Neural cell (in vitro differentiated cells): ENCODE measurements around the gene JOSD2. TPM values are rescaled to one million over a fixed set of nuclear protein-coding genes. Genes with fewer than 3 reads are reported as not detected.

Experiments used
- H2AFZ ChIP-seq: fragments of 200-600, 300-800 bp; sonication (generic), shearing (Covaris generic); 2 replicates; pipeline ENCODE4 v1.6.0; 2014; ENCODE audit warnings: low read depth, mild to moderate bottlenecking, antibody characterized with exemption, low read length, moderate library complexity
- H3F3A ChIP-seq: fragments of 200-600 bp; shearing (Covaris generic); 2 replicates; pipeline ENCODE4 v1.6.1; 2016; ENCODE audit warnings: mild to moderate bottlenecking, moderate library complexity, mixed read lengths, antibody characterized with exemption, low read length; ENCODE audit not compliant: insufficient read depth, poor library complexity, severe bottlenecking
- H3K27ac ChIP-seq: fragments of 200-600, 300-800 bp; sonication (generic), shearing (Covaris generic); 2 replicates; pipeline ENCODE4 v1.5.1; 2014; ENCODE audit warnings: mild to moderate bottlenecking, low read length, moderate library complexity
- H3K27me3 ChIP-seq: fragments of 300-800, 200-600 bp; sonication (generic), shearing (Covaris generic); 2 replicates; pipeline ENCODE4 v1.6.0; 2014; ENCODE audit warnings: mild to moderate bottlenecking, low read depth, low read length, moderate library complexity; ENCODE audit not compliant: insufficient read depth
- H3K36me3 ChIP-seq: fragments of 300-800, 200-600 bp; sonication (generic), shearing (Covaris generic); 2 replicates; pipeline ENCODE4 v1.5.1; 2014; ENCODE audit warnings: mild to moderate bottlenecking, antibody characterized with exemption, low read length, moderate library complexity; ENCODE audit not compliant: insufficient read depth
- H3K4me2 ChIP-seq: fragments of 300-800, 200-600 bp; sonication (generic), shearing (Covaris generic); 2 replicates; pipeline ENCODE4 v1.6.0; 2014; ENCODE audit warnings: mild to moderate bottlenecking, low read length
- H3K4me3 ChIP-seq: fragments of 300-800, 200-600 bp; sonication (generic), shearing (Covaris generic); 2 replicates; pipeline ENCODE4 v1.5.1; 2014; ENCODE audit warnings: mild to moderate bottlenecking, low read length, moderate library complexity
- H3K79me2 ChIP-seq: fragments of 200-600 bp; shearing (Covaris generic); replicated peaks from 2 replicates; pipeline ENCODE4 v1.6.0; 2014; ENCODE audit warnings: mild to moderate bottlenecking, low read length, moderate library complexity; ENCODE audit not compliant: insufficient read depth
- H3K9ac ChIP-seq: fragments of 300-800, 200-600 bp; sonication (generic), shearing (Covaris generic); 2 replicates; pipeline ENCODE4 v1.6.1; 2016; ENCODE audit warnings: mild to moderate bottlenecking, low read length, mixed read lengths
- H3K9me2 ChIP-seq: fragments of 200-600 bp; shearing (Covaris generic); 2 replicates; pipeline ENCODE4 v1.6.1; 2016; ENCODE audit warnings: mild to moderate bottlenecking, low read length, mixed read lengths; ENCODE audit not compliant: insufficient read depth
- H3K9me3 ChIP-seq: fragments of 200-600, 300-800 bp; sonication (generic), shearing (Covaris generic); 2 replicates; pipeline ENCODE4 v1.6.1; 2016; ENCODE audit warnings: mild to moderate bottlenecking, mixed run types, low read length, moderate library complexity, mixed read lengths
- H4K20me1 ChIP-seq: fragments of 200-600 bp; shearing (Covaris generic); 2 replicates; pipeline ENCODE4 v1.6.1; 2016; ENCODE audit warnings: mild to moderate bottlenecking, mixed run types; ENCODE audit not compliant: insufficient read depth
- EP300 ChIP-seq: fragments of 450-650 bp; conservative IDR thresholded peaks from 2 replicates; pipeline ENCODE4 v1.6.1; 2014; ENCODE audit warnings: antibody characterized with exemption, mild to moderate bottlenecking, moderate library complexity; ENCODE audit not compliant: poor library complexity, severe bottlenecking
- EZH2 ChIP-seq: fragments of 200-600, 300-800 bp; shearing (Covaris generic), sonication (generic); IDR thresholded peaks from 2 replicates; pipeline ENCODE4 v1.6.1; 2014; ENCODE audit warnings: antibody characterized with exemption, low read length, borderline replicate concordance, mild to moderate bottlenecking; ENCODE audit not compliant: insufficient read depth, poor library complexity, severe bottlenecking
- MXI1 ChIP-seq: fragments of 450-650 bp; conservative IDR thresholded peaks from 2 replicates; pipeline ENCODE4 v1.6.1; 2014; ENCODE audit warnings: antibody characterized with exemption, mild to moderate bottlenecking; ENCODE audit not compliant: poor library complexity, severe bottlenecking
- POLR2AphosphoS5 ChIP-seq: IDR thresholded peaks from 2 replicates; pipeline ENCODE4 v1.6.1; 2012
- RAD21 ChIP-seq: fragments of 450-650 bp; conservative IDR thresholded peaks from 2 replicates; pipeline ENCODE4 v1.6.1; 2014; ENCODE audit warnings: antibody characterized with exemption, mild to moderate bottlenecking, moderate library complexity
- SMC3 ChIP-seq: fragments of 450-650 bp; conservative IDR thresholded peaks from 2 replicates; pipeline ENCODE4 v1.6.1; 2014; ENCODE audit warnings: antibody characterized with exemption, mild to moderate bottlenecking, moderate library complexity; ENCODE audit not compliant: poor library complexity
- TAF1 ChIP-seq: IDR thresholded peaks from 2 replicates; pipeline ENCODE4 v1.6.1; 2012; ENCODE audit warnings: low read depth
- polyA plus RNA-seq: library from polyadenylated mRNA; depleted of rRNA; stranded (reverse); fragments of >200 nt; gene quantifications from 2 replicates; pipeline ENCODE4 v1.2.3, GENCODE V29; 2014
- TF ChIP-seq, protein P1 (sequence below): fragments of 450-650 bp; IDR thresholded peaks from 2 replicates; pipeline ENCODE4 v1.5.1; 2014; ENCODE audit warnings: antibody characterized with exemption, mild to moderate bottlenecking, moderate library complexity; ENCODE audit not compliant: poor library complexity, severe bottlenecking
- TF ChIP-seq, protein P2 (sequence below): IDR thresholded peaks from 2 replicates; pipeline ENCODE4 v1.6.1; 2012; ENCODE audit warnings: borderline replicate concordance

JOSD2 gene
- polyA plus RNA-seq, 1 donor from 2014 or later, result 10.7 TPM

DNA sequence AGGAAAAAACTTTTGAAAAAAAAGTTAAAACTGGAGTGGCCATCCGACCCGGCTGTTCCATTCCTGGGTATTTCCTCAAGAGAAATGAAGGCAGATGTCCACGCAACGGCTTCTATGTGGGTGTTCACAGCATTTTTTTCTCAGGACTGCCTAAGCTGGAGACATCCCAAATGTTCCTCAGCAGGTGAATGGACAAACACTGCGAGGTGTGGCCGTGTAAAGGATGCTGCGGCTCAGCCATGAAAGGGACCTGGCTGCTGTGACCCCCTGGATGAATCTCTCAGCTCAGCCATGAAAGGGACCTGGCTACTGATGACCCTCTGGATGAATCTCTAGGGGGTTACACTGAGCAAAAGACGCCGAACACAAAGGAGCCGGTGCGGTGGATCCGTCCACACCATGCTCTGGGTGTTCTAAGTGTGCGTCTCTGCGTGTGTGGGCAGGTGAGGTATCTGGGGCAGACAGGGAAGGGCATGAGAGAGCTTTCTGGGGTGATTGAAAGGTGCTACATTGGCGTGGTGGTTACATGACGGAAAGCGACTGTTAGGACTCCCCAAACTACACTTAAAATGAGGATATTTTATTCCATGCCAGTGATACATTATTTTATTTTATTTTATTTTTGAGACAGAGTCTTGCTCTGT, 10.0 kb upstream of the JOSD2 start:
- Histone ChIP-seq H3K27ac (no peak overlapping the region), H2AFZ (no peak overlapping the region)

DNA sequence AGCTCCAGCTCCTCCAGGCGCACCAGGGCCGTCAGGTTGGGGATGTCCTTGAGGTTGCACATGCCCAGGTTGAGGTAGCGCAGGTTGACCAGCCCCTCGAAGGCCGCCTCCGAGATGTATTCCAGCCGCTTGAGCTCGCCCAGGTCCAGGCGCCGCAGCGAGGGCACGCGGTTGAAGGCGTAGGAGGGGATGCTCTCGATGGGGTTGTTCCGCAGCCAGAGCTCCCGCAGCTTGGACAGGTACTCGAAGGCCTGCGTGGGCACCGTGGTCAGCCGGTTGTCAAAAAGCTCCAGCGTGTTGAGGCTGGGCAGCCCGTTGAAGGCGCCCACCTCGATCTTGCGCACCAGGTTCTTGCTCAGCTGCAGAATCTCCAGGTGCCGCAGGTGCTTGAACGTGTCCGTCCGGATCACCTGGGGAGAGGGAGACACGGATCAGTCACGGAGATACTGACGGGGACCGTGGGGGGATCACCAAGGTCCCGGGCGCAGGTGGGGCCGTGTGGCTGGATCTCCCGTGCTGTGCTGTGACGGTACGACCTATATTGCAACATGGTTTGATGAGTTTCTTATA, 8.1 kb upstream of the JOSD2 start:
- H3K79me2 ChIP-seq, result no peaks in the 10 kb centered on the region
- H3K9ac ChIP-seq, result no peak overlapping the region
- H3K4me3 ChIP-seq, result no peak overlapping the region
- no peaks in the 10 kb centered on the region for H3F3A ChIP-seq
- H3K27me3 ChIP-seq, result no peaks in the 10 kb centered on the region
- no peaks in the 10 kb centered on the region for H3K9me2 ChIP-seq
- no peak overlapping the region for H3K4me2 ChIP-seq
- H2AFZ ChIP-seq, result no peak overlapping the region
- peaks cover 10% of the 10 kb centered on the region for H3K36me3 ChIP-seq
- no peaks in the 10 kb centered on the region for H4K20me1 ChIP-seq
- peaks cover 5% of the 10 kb centered on the region for H3K9me3 ChIP-seq
- no peak overlapping the region for H3K27ac ChIP-seq
- no peak for TF ChIP-seq EP300
- TF ChIP-seq, protein P1, sequence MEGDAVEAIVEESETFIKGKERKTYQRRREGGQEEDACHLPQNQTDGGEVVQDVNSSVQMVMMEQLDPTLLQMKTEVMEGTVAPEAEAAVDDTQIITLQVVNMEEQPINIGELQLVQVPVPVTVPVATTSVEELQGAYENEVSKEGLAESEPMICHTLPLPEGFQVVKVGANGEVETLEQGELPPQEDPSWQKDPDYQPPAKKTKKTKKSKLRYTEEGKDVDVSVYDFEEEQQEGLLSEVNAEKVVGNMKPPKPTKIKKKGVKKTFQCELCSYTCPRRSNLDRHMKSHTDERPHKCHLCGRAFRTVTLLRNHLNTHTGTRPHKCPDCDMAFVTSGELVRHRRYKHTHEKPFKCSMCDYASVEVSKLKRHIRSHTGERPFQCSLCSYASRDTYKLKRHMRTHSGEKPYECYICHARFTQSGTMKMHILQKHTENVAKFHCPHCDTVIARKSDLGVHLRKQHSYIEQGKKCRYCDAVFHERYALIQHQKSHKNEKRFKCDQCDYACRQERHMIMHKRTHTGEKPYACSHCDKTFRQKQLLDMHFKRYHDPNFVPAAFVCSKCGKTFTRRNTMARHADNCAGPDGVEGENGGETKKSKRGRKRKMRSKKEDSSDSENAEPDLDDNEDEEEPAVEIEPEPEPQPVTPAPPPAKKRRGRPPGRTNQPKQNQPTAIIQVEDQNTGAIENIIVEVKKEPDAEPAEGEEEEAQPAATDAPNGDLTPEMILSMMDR, result no peak

More for the DNA sequence above, 10.0 kb upstream of the JOSD2 start:
- peaks cover 5% of the 10 kb centered on the region for H3K9me3 ChIP-seq
- peaks cover 10% of the 10 kb centered on the region for H3K36me3 ChIP-seq
- no peaks in the 10 kb centered on the region for H3K9me2 ChIP-seq
- H3K4me3 ChIP-seq, result no peak overlapping the region
- TF ChIP-seq, protein P2, sequence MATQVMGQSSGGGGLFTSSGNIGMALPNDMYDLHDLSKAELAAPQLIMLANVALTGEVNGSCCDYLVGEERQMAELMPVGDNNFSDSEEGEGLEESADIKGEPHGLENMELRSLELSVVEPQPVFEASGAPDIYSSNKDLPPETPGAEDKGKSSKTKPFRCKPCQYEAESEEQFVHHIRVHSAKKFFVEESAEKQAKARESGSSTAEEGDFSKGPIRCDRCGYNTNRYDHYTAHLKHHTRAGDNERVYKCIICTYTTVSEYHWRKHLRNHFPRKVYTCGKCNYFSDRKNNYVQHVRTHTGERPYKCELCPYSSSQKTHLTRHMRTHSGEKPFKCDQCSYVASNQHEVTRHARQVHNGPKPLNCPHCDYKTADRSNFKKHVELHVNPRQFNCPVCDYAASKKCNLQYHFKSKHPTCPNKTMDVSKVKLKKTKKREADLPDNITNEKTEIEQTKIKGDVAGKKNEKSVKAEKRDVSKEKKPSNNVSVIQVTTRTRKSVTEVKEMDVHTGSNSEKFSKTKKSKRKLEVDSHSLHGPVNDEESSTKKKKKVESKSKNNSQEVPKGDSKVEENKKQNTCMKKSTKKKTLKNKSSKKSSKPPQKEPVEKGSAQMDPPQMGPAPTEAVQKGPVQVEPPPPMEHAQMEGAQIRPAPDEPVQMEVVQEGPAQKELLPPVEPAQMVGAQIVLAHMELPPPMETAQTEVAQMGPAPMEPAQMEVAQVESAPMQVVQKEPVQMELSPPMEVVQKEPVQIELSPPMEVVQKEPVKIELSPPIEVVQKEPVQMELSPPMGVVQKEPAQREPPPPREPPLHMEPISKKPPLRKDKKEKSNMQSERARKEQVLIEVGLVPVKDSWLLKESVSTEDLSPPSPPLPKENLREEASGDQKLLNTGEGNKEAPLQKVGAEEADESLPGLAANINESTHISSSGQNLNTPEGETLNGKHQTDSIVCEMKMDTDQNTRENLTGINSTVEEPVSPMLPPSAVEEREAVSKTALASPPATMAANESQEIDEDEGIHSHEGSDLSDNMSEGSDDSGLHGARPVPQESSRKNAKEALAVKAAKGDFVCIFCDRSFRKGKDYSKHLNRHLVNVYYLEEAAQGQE, result no peak
- TF ChIP-seq, protein P1, result no peak
- TF ChIP-seq MXI1 (no peak), POLR2AphosphoS5 (no peak), RAD21 (no peak), TAF1 (no peak), EP300 (no peak), SMC3 (no peak), EZH2 (no peak)
- peaks cover 5% of the 10 kb centered on the region for H4K20me1 ChIP-seq
- no peaks in the 10 kb centered on the region for H3K79me2 ChIP-seq
- H3K27me3 ChIP-seq, result no peaks in the 10 kb centered on the region
- no peaks in the 10 kb centered on the region for H3F3A ChIP-seq
- no peak overlapping the region for H3K4me2 ChIP-seq
- no peak overlapping the region for H3K9ac ChIP-seq
